H1 (cell line): ENCODE results near the gene CEL. TPM values are rescaled to one million over a fixed set of nuclear protein-coding genes. Genes with fewer than 3 reads are reported as not detected.

Experiments used
- BACH1 ChIP-seq: IDR thresholded peaks from 2 replicates; pipeline ENCODE4 v1.6.1; 2012; ENCODE audit warnings: low read length, improper control_type of control experiment
- CHD1 ChIP-seq: IDR thresholded peaks from 2 replicates; pipeline ENCODE4 v1.6.1; 2012; ENCODE audit warnings: low read depth, low read length, improper control_type of control experiment
- CREB1 ChIP-seq: IDR thresholded peaks from 2 replicates; pipeline ENCODE4 v1.6.1; 2012; ENCODE audit warnings: inconsistent platforms
- KDM4A ChIP-seq: IDR thresholded peaks from one replicate; pipeline ENCODE4 v1.7.1; 2012; ENCODE audit warnings: low read depth, mild to moderate bottlenecking, moderate library complexity, low read length, inconsistent platforms; ENCODE audit not compliant: severe bottlenecking
- PHF8 ChIP-seq: fragments of 200-600 bp; sonication (generic); conservative IDR thresholded peaks from 2 replicates; pipeline ENCODE4 v1.7.1; 2012; ENCODE audit warnings: low read depth, mild to moderate bottlenecking, inconsistent platforms, low read length, moderate library complexity
- POLR2AphosphoS5 ChIP-seq: IDR thresholded peaks from 2 replicates; pipeline ENCODE4 v1.6.1; 2011; ENCODE audit warnings: low read depth, low read length
- ZNF274 ChIP-seq: IDR thresholded peaks from 2 replicates; pipeline ENCODE4 v1.7.0; 2012; ENCODE audit warnings: low read length, borderline replicate concordance; ENCODE audit errors: extremely low read depth
- polyA plus RNA-seq, 7 experiments: library from polyadenylated mRNA; depleted of rRNA in 3 of 7; stranded (reverse) in 5 of 7; unstranded in 2 of 7; fragments of >200 nt in 5 of 7; fragments of 200-250 nt in 2 of 7; gene quantifications; 1 replicate in 5 of 7; 2 replicates in 1 of 7; 4 replicates in 1 of 7; pipeline versions ENCODE4 v1.2.1 to v1.2.3, GENCODE V29; 2011 to 2013; ENCODE audit warnings: missing spikeins in 2 of 7, mixed read lengths in 2 of 7
- total RNA-seq: library from RNA; stranded (reverse); fragmentation: NEBNext Ultra II Directional; extraction: Animal tissue kit (Norgen Biotek cat#: 25700); gene quantifications from 2 replicates; pipeline ENCODE4 v1.2.1, GENCODE V29; 2021
- TF ChIP-seq, protein P1 (sequence below): fragments of 300-600 bp; sonication (generic); IDR thresholded peaks from 2 replicates; pipeline ENCODE4 v1.7.1; 2012; ENCODE audit warnings: low read length, moderate library complexity, mild to moderate bottlenecking, inconsistent platforms; ENCODE audit not compliant: insufficient replicate concordance

CEL gene
- total and polyA plus RNA-seq, 2 of the 8 experiments (the other 6 are each of a cell fraction or from before 2014, with no cell fraction given): 1.8 to 3.4 TPM

- no peak for TF ChIP-seq CREB1
- no peak for TF ChIP-seq BACH1
- TF ChIP-seq POLR2AphosphoS5: no peak
- no peak for TF ChIP-seq CHD1
- no peak for TF ChIP-seq KDM4A
- TF ChIP-seq, protein P1, sequence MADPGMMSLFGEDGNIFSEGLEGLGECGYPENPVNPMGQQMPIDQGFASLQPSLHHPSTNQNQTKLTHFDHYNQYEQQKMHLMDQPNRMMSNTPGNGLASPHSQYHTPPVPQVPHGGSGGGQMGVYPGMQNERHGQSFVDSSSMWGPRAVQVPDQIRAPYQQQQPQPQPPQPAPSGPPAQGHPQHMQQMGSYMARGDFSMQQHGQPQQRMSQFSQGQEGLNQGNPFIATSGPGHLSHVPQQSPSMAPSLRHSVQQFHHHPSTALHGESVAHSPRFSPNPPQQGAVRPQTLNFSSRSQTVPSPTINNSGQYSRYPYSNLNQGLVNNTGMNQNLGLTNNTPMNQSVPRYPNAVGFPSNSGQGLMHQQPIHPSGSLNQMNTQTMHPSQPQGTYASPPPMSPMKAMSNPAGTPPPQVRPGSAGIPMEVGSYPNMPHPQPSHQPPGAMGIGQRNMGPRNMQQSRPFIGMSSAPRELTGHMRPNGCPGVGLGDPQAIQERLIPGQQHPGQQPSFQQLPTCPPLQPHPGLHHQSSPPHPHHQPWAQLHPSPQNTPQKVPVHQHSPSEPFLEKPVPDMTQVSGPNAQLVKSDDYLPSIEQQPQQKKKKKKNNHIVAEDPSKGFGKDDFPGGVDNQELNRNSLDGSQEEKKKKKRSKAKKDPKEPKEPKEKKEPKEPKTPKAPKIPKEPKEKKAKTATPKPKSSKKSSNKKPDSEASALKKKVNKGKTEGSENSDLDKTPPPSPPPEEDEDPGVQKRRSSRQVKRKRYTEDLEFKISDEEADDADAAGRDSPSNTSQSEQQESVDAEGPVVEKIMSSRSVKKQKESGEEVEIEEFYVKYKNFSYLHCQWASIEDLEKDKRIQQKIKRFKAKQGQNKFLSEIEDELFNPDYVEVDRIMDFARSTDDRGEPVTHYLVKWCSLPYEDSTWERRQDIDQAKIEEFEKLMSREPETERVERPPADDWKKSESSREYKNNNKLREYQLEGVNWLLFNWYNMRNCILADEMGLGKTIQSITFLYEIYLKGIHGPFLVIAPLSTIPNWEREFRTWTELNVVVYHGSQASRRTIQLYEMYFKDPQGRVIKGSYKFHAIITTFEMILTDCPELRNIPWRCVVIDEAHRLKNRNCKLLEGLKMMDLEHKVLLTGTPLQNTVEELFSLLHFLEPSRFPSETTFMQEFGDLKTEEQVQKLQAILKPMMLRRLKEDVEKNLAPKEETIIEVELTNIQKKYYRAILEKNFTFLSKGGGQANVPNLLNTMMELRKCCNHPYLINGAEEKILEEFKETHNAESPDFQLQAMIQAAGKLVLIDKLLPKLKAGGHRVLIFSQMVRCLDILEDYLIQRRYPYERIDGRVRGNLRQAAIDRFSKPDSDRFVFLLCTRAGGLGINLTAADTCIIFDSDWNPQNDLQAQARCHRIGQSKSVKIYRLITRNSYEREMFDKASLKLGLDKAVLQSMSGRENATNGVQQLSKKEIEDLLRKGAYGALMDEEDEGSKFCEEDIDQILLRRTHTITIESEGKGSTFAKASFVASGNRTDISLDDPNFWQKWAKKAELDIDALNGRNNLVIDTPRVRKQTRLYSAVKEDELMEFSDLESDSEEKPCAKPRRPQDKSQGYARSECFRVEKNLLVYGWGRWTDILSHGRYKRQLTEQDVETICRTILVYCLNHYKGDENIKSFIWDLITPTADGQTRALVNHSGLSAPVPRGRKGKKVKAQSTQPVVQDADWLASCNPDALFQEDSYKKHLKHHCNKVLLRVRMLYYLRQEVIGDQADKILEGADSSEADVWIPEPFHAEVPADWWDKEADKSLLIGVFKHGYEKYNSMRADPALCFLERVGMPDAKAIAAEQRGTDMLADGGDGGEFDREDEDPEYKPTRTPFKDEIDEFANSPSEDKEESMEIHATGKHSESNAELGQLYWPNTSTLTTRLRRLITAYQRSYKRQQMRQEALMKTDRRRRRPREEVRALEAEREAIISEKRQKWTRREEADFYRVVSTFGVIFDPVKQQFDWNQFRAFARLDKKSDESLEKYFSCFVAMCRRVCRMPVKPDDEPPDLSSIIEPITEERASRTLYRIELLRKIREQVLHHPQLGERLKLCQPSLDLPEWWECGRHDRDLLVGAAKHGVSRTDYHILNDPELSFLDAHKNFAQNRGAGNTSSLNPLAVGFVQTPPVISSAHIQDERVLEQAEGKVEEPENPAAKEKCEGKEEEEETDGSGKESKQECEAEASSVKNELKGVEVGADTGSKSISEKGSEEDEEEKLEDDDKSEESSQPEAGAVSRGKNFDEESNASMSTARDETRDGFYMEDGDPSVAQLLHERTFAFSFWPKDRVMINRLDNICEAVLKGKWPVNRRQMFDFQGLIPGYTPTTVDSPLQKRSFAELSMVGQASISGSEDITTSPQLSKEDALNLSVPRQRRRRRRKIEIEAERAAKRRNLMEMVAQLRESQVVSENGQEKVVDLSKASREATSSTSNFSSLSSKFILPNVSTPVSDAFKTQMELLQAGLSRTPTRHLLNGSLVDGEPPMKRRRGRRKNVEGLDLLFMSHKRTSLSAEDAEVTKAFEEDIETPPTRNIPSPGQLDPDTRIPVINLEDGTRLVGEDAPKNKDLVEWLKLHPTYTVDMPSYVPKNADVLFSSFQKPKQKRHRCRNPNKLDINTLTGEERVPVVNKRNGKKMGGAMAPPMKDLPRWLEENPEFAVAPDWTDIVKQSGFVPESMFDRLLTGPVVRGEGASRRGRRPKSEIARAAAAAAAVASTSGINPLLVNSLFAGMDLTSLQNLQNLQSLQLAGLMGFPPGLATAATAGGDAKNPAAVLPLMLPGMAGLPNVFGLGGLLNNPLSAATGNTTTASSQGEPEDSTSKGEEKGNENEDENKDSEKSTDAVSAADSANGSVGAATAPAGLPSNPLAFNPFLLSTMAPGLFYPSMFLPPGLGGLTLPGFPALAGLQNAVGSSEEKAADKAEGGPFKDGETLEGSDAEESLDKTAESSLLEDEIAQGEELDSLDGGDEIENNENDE: no peak
- no peak for TF ChIP-seq ZNF274
- TF ChIP-seq PHF8: no peak
Observed at GRCh38 chr9:133035669-133036068, 26.1 kb upstream of the CEL start (continued).
